NCI-H187 (cell line): ENCODE measurements around the gene ATG16L1.

Experiments used
- DNase-seq, 2 experiments: peaks; one replicate each; lab custom pipeline; 2025; lab: John Stamatoyannopoulos, UW

Gene ATG16L1

GRCh38 chr2:233227346-233227978 is 24.0 kb upstream of the ATG16L1 start:
- DNase-seq = no peak

GRCh38 chr2:233228376-233228775 is 23.1 kb upstream of the ATG16L1 start:
- no peak for DNase-seq

GRCh38 chr2:233233618-233234230 is 17.7 kb upstream of the ATG16L1 start:
- no peak for DNase-seq

- no peak for DNase-seq
Observed at GRCh38 chr2:233234264-233234663, 17.2 kb upstream of the ATG16L1 start.

GRCh38 chr2:233234996-233235395 is 16.5 kb upstream of the ATG16L1 start:
- no peak for DNase-seq

GRCh38 chr2:233235977-233236376 is 15.5 kb upstream of the ATG16L1 start:
- no peak for DNase-seq

GRCh38 chr2:233236820-233237589 is 14.5 kb upstream of the ATG16L1 start:
- no peak for DNase-seq

- DNase-seq = no peak
Observed at GRCh38 chr2:233240897-233241296, 10.6 kb upstream of the ATG16L1 start.

GRCh38 chr2:233241803-233242202 is 9.7 kb upstream of the ATG16L1 start:
- DNase-seq = no peak

GRCh38 chr2:233242231-233242927 is 9.1 kb upstream of the ATG16L1 start:
- no peak for DNase-seq

- no peak for DNase-seq
Observed at GRCh38 chr2:233243348-233243747, 8.1 kb upstream of the ATG16L1 start.

- DNase-seq = no peak
Observed at GRCh38 chr2:233244818-233245217, 6.7 kb upstream of the ATG16L1 start.

GRCh38 chr2:233245406-233245805 is 6.1 kb upstream of the ATG16L1 start:
- no peak for DNase-seq

GRCh38 chr2:233247116-233247515 is 4.4 kb upstream of the ATG16L1 start:
- DNase-seq = no peak

- DNase-seq = no peak
Observed at GRCh38 chr2:233247744-233248143, 3.7 kb upstream of the ATG16L1 start.

- DNase-seq = no peak
Observed at GRCh38 chr2:233248999-233249398, 2.5 kb upstream of the ATG16L1 start.

GRCh38 chr2:233250568-233250967 is 905 bp upstream of the ATG16L1 start:
- no peak for DNase-seq

GRCh38 chr2:233250985-233251305 is 528 bp upstream of the ATG16L1 start:
- no peak for DNase-seq

- DNase-seq = no peak
Observed at GRCh38 chr2:233252227-233252626, 754 bp downstream of the ATG16L1 start.

- DNase-seq = no peak
Observed at GRCh38 chr2:233255151-233255550, 3.7 kb downstream of the ATG16L1 start.

GRCh38 chr2:233256048-233256447 is 4.6 kb downstream of the ATG16L1 start:
- no peak for DNase-seq

GRCh38 chr2:233258211-233258610 is 6.7 kb downstream of the ATG16L1 start:
- no peak for DNase-seq

GRCh38 chr2:233259730-233260129 is 8.3 kb downstream of the ATG16L1 start:
- no peak for DNase-seq
